Esophagus muscularis mucosa (tissue), 4 donors: Measurements from ENCODE around the gene TNK1.
"Not testable (repeated sequence)": the region's sequence is repeated elsewhere in the genome, so short reads cannot be mapped to it uniquely, and the experiment has no call there.

Experiments used
- EP300 ChIP-seq: sonication (generic); formaldehyde crosslinking; IDR thresholded peaks from one replicate; pipeline ENCODE4 v1.6.1; 2017; ENCODE audit warnings: antibody characterized with exemption
- POLR2A ChIP-seq: fragments of 450-650 bp; IDR thresholded peaks from one replicate; pipeline ENCODE4 v1.6.1; 2017; ENCODE audit warnings: antibody characterized with exemption, moderate library complexity, mild to moderate bottlenecking, low read depth
- POLR2AphosphoS5 ChIP-seq, 2 donors: sonication (generic); formaldehyde crosslinking; IDR thresholded peaks; one replicate each; pipeline ENCODE4 v1.6.1; 2017; ENCODE audit warnings: antibody characterized with exemption in 2 of 2
- TF ChIP-seq, protein P1 (sequence below), 3 experiments: fragments of 200-600 bp in 2 of 3; fragments of 450-650 bp in 1 of 3; sonication (generic) in 2 of 3; IDR thresholded peaks; one replicate each; pipeline ENCODE4 v1.5.1; 2017 to 2019; ENCODE audit warnings: antibody characterized with exemption in 3 of 3, mild to moderate bottlenecking in 2 of 3, moderate library complexity in 1 of 3

DNA sequence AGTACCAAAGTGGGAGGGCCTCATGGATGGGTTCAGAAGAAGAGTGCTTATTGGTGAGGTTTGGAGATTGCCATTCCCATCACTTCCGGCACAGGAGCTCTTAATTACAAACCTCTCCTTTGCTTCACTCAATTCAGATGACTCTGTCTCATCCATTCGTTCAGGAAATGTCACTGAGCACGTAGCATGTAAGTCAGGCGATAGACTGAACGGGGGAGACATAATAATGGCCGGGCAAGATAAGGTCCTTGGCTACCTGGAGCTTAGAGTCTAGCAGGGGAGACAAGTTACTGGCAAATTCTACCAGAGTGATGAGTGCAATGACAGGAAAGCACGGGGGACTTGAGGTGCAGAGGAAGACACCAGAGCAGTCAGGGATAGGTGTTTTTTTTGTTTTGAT, 14.9 kb upstream of the TNK1 start:
- not testable (repeated sequence) for TF ChIP-seq POLR2A; POLR2AphosphoS5 (IDR thresholded peaks at IDR 0.05); EP300
- TF ChIP-seq, protein P1, sequence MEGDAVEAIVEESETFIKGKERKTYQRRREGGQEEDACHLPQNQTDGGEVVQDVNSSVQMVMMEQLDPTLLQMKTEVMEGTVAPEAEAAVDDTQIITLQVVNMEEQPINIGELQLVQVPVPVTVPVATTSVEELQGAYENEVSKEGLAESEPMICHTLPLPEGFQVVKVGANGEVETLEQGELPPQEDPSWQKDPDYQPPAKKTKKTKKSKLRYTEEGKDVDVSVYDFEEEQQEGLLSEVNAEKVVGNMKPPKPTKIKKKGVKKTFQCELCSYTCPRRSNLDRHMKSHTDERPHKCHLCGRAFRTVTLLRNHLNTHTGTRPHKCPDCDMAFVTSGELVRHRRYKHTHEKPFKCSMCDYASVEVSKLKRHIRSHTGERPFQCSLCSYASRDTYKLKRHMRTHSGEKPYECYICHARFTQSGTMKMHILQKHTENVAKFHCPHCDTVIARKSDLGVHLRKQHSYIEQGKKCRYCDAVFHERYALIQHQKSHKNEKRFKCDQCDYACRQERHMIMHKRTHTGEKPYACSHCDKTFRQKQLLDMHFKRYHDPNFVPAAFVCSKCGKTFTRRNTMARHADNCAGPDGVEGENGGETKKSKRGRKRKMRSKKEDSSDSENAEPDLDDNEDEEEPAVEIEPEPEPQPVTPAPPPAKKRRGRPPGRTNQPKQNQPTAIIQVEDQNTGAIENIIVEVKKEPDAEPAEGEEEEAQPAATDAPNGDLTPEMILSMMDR (IDR thresholded peaks at IDR 0.05) = not testable (repeated sequence)
